ENCODE measurements around the gene DNAL1. TPM values are rescaled to one million over a fixed set of nuclear protein-coding genes. Genes with fewer than 3 reads are reported as not detected.

Gene DNAL1
- total and polyA plus RNA-seq, 2 of the 13 experiments (the other 11 are each of a cell fraction or from before 2014, with no cell fraction given): 1.4 to 13.3 TPM

- TF ChIP-seq ZBTB40 (IDR thresholded peaks at IDR 0.05) (no peak), ZBTB40 (CRISPR knock-in tag; IDR thresholded peaks at IDR 0.05) (0 out of 2 replicates have a peak, but pooled peaks have one; percentile 41), ZBTB34 (CRISPR knock-in tag; IDR thresholded peaks at IDR 0.05) (no peak), HNF1A (IDR thresholded peaks at IDR 0.05; ENCODE audit: low read depth) (no peak), HNF1A (CRISPR knock-in tag; IDR thresholded peaks at IDR 0.05; ENCODE audit: borderline replicate concordance) (peak; percentile 41; the same call in 1 of the 2 replicates), HOXD1 (CRISPR knock-in tag; IDR thresholded peaks at IDR 0.05) (0 out of 2 replicates have a peak, but pooled peaks have one; percentile 16), E2F1 (CRISPR knock-in tag; IDR thresholded peaks at IDR 0.05) (no peak), ZNF136 (CRISPR knock-in tag; IDR thresholded peaks at IDR 0.05; ENCODE audit: low read depth) (no peak), NFE2L1 (CRISPR knock-in tag; IDR thresholded peaks at IDR 0.05; ENCODE audit: borderline replicate concordance) (no peak), HIVEP1 (CRISPR knock-in tag; IDR thresholded peaks at IDR 0.05) (no peak; the same call in 1 of the 2 replicates), CREB1 (IDR thresholded peaks at IDR 0.05) (no peak; the same call in 1 of the 2 replicates), CREB1 (CRISPR knock-in tag; IDR thresholded peaks at IDR 0.05) (no peak)
Observed at GRCh38 chr14:73713803-73714655, 69.2 kb downstream of the DNAL1 start, which contains the start of gene PNMA1 (continued).

Data from HepG2 (cell line).